Brain microvascular endothelial cell (primary cell): ENCODE data around the gene ZSCAN20.

Experiments
- DNase-seq: peaks from one replicate; pipeline ENCODE4 v3.0.0-alpha.2; 2020
- H3K27ac ChIP-seq: fragments of 250-450 bp; sonication (Bioruptor Pico); 2 replicates; pipeline ENCODE4 v1.5.1; 2020; ENCODE audit warnings: mild to moderate bottlenecking, moderate library complexity
- H3K27me3 ChIP-seq: fragments of 250-450 bp; sonication (Bioruptor Pico); replicated peaks from 2 replicates; pipeline ENCODE4 v1.5.1; 2020; ENCODE audit warnings: mild to moderate bottlenecking
- H3K36me3 ChIP-seq: fragments of 250-450 bp; sonication (Bioruptor Pico); replicated peaks from 2 replicates; pipeline ENCODE4 v1.5.1; 2020; ENCODE audit warnings: mild to moderate bottlenecking
- H3K4me3 ChIP-seq: 2 replicates; pipeline ENCODE4 v1.5.1; 2011; ENCODE audit warnings: low read depth, mild to moderate bottlenecking, control low read depth, low read length, moderate library complexity
- CTCF ChIP-seq: IDR thresholded peaks from 2 replicates; pipeline ENCODE4 v1.5.1; 2011; ENCODE audit warnings: low read depth, mild to moderate bottlenecking, moderate library complexity, low read length, control low read depth, inconsistent platforms; ENCODE audit errors: missing control alignments
- in situ Hi-C: cut with HindIII; loops from 2 replicates; pipeline ENCODE4 v1.10.0; 2017; ENCODE audit warnings: low sequenced_read_pairs, low pct_ligation_motif_present

ZSCAN20 gene

GRCh38 chr1:33435096-33435820, 37.2 kb upstream of the ZSCAN20 start:
- Histone ChIP-seq H3K4me3 (no peak overlapping the region), H3K36me3 (no peaks in the 10 kb centered on the region), H3K27me3 (no peaks in the 10 kb centered on the region), H3K27ac (peak overlapping the region; percentile 58)
- DNase-seq: peak; percentile 80
- no peak for TF ChIP-seq CTCF
- in situ Hi-C loops: no loop called here

- no peak for DNase-seq
- Histone ChIP-seq H3K36me3 (no peaks in the 10 kb centered on the region), H3K27me3 (no peaks in the 10 kb centered on the region), H3K27ac (no peak overlapping the region), H3K4me3 (no peak overlapping the region)
- TF ChIP-seq CTCF: no peak
- in situ Hi-C loops: no loop called here
Observed at GRCh38 chr1:33436557-33437285, 35.7 kb upstream of the ZSCAN20 start.

GRCh38 chr1:33438364-33439160, 33.9 kb upstream of the ZSCAN20 start:
- DNase-seq: no peak
- in situ Hi-C loops: no loop called here

GRCh38 chr1:33439662-33440061, 32.8 kb upstream of the ZSCAN20 start:
- Histone ChIP-seq H3K4me3 (no peak overlapping the region), H3K27ac (no peak overlapping the region), H3K36me3 (no peaks in the 10 kb centered on the region), H3K27me3 (no peaks in the 10 kb centered on the region)
- in situ Hi-C loops: no loop called here
- no peak for TF ChIP-seq CTCF
- DNase-seq: no peak

More at GRCh38 chr1:33438364-33439160, 33.9 kb upstream of the ZSCAN20 start:
- Histone ChIP-seq H3K36me3 (no peaks in the 10 kb centered on the region), H3K4me3 (no peak overlapping the region), H3K27ac (no peak overlapping the region), H3K27me3 (no peaks in the 10 kb centered on the region)
- no peak for TF ChIP-seq CTCF

GRCh38 chr1:33441088-33441745, 31.2 kb upstream of the ZSCAN20 start:
- H3K36me3 ChIP-seq: no peaks in the 10 kb centered on the region
- no peak for DNase-seq
- TF ChIP-seq CTCF: no peak
- H3K27me3 ChIP-seq: no peaks in the 10 kb centered on the region
- in situ Hi-C loops: no loop called here
- no peak overlapping the region for H3K27ac ChIP-seq
- H3K4me3 ChIP-seq: no peak overlapping the region
